Daoy (cell line): ENCODE data around the gene TMBIM1. TPM values are rescaled to one million over a fixed set of nuclear protein-coding genes. Genes with fewer than 3 reads are reported as not detected.
A peak's percentile ranks its signal among the peaks of the same experiment; 100 is the strongest.

Source experiments
- DNase-seq: peaks from one replicate; pipeline ENCODE4 v3.0.0-alpha.2; 2015; ENCODE audit warnings: low read depth
- total RNA-seq: library from RNA; depleted of rRNA; stranded (reverse); fragments of >200 nt; shearing (Covaris generic); gene quantifications from 2 replicates; pipeline ENCODE4 v1.2.3, GENCODE V29; 2014

Gene TMBIM1
- total RNA-seq, 1 experiment from 2014 or later: 39.1 TPM

DNA sequence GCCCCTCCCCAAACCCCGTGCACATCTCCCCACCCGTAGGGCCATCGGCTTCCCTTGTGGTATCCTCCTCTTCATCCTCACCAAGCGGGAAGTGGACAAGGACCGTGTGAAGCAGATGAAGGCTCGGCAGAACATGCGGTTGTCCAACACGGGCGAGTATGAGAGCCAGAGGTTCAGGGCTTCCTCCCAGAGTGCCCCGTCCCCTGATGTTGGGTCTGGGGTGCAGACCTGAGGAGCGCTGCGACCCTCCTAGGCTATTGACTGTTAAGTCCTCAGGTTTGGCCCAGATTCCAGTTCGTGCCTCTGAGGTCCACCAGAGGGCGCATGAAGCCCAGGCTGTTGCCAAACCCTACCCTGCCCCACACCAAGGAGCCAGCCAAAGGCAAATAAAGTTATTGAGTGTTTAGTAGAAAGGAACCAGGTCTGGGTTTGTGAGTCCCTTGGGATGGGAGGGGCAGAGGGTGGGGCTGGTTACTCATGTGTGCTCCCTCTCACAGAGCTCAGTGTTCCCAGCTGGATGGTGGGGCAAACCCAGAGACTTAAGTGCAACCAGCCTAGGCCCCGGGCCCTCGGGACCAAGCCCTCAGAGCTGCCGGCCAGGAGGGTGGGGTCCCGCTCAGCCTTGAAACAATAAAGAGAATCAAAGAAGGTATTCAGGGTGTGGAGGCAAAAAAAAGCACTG is 19.6 kb downstream of the TMBIM1 start:
- peak; percentile 90 for DNase-seq

DNA sequence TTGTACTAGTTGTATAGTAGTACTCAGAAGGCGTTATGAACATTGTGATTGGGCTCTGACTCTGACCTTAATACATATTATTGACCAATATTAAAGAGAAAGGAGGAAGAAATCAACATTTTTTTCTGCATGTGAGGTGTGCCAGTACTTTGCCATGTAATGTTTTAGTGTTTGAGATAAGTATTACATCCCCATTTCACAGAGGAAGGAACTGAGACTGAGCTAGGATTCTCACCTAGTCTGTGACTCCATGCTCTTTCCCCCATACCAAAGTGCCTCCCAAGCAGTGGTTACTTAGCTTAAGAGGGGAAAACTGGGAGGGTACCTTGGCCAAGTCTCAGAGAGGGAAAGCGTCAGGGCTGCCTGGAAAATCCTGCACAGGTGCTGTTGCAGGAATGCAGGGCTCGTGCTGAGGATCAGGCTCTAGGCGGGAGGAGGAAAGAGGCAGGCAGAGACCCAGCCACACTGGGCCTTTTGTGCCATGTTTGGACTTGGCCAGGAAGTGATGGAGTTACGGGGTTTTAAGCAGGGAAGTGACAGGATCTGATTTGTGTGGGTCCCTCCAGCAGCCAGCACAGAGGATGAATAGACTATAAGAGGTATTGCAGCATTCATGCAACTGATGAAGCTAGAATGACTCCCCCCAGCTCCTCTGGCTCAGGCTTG is 20.3 kb downstream of the TMBIM1 start:
- DNase-seq: no peak

DNA sequence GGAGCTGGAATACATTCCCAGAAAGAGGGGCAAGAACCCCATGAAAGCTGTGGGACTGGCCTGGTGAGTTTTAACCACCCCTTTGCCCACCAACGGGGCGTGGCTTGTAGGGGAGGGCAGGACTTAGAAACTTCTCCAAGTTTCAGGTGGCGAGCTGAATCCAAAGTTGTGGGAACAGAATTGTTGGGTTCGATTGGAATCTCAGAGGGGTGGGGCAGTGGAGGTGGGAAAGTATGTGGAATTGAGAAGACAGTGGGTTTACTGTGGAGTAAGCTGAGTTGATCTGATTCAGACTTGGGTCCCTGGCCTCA is 20.9 kb downstream of the TMBIM1 start:
- DNase-seq: no peak

DNA sequence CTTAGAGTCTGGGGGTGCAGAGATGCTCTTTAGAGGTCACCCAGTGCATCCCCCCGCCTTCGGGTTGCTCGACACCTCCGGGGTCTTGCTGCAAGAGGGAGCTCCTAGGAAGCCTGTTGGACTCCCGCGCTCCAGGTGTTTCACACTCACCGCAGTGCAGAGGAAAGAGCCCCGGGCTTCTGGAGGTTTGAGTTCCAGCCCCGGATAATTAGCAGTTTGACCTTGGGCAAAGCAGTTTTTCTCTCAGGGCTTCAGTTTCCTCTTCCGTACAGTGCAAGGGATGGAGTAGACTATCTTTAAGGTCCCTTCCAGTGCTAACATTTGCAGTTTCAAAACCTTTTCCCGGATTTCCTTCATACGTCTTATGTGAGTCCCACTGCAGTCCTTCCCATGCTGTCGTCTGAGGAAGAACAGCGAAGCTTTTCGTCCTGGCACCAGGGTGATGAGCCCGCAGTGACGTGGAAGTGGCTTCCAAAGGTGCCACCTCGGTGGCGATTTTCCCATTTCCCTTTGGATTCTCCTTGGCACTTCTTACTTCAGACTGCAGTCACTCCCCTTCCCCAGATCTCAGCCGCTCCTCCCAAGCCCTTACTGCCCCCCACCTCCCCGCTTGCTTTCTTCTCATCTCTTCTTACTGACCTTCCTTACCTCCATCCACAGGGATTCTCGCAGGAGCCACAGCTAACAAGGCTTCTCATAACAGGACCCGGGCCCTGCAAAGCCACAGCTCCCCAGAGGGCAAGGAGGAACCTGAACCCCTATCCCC is 21.4 kb downstream of the TMBIM1 start:
- DNase-seq: no peak

DNA sequence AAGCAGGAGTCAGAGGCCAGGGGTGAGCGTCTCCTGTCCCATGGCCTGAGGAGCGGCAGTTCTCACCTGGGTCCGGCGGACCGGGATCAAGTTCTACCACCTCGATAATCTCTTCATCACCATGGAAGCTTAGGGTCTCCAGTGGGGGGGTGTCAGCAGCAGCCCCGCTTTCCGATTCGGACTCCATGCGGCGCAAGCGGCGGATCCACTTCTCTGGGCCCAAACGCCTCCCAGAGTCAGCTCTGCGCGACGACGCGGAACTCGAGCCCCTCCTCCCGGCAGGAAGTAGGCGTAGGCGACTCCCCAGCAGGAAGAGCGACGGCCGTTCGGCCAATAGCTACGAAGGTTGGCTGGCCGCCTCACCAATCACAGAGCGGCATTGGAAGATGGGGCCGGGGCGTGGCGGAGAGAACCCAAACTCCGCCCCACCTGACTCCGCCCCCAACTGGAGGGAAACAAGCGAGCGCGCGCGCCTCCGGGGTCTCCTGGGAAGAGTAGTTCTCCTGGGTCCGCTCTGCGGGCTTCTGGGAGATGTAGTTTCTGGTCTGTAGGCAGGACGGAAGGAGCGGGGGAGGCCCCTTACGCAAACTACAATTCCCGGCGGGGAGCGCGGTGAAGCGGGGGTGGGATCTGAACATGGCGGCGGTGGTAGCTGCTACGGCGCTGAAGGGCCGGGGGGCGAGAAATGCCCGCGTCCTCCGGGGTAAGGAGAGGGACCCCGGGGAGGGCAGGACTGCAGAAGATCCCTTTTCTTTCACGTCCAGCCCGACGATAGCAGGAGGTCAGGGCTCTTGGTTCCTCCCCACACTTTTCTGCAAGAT is 22.2 kb downstream of the TMBIM1 start, which contains the start of the genes AAMP and PNKD:
AAMP (minus strand) TSS at position 238 of the 821 bp plus-strand sequence; CDS start at position 187, 51 bp downstream.
PNKD (plus strand) TSS at position 620 of the 821 bp plus-strand sequence; CDS start at position 637, 17 bp downstream.
- DNase-seq: peak; percentile 99

DNA sequence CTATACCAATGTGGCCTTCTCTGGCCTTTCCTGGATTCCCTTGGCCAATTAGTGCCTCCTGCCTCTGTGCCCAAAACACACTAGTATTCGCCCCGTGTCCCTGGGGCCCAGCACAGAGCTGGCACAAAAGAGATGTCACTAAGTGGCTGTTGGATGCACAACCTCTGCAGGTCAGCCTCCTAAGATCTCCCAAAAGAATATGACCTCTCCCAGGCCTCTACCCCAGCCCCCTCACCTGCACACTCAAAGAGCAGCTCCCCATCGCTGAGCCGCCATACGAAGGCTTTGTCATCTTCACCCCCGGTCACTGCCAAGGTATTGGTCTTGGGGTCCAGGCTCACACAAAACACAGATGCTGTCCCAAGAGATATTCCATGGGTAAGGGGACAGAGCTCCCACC is 25.0 kb downstream of the TMBIM1 start:
- no peak for DNase-seq

DNA sequence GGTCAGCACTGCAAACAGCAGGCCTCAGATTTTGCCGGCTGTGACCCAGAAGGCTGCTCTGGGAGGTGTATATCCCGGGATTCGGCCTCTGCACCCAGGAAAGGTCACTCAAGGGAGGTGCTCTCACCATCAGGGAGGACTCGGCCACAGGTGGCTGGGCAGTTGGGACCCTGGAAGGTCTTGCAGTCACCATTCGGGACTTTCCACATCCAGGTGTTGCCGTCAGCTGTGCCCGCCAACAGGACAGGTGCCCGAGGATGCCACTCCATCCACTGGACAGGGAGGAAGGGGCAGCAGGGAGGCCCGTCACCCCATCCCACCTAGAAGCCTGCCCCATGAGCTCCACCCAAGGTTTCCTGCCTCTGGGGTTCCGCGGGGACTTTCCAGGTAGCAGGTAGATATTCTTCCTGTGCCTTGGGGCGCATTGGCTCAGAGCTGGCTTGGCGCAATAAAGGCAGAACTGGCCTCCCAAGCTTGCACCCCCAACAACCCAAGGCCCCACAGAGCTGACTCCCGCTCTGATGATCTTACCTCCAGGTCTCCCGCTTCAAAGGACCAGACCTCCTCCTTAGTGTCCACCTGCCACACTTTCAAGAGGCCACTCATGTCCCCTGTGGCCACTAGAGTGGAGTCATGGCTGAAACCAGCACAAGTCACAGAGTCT is 25.9 kb downstream of the TMBIM1 start:
- DNase-seq: no peak

DNA sequence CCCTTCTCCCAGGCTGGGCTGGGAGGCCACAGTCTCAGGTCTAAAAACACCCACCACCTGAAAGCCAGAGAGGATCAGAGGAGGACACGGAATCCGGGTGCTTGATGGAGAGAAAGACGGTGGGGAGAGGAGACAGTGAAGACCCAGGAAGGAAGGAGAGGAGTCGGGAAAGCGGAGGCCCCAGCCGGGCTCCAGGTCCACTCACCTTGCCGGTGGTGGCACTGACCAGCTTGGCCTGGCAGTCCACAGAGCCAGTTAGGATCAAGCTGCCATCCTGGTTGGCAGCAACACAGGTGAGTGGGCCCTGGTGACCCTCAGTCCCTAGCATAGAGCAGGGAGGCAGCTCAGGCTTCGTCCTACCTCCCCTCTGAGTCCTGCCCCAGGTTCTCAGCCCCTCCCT is 26.7 kb downstream of the TMBIM1 start:
- DNase-seq: no peak

DNA sequence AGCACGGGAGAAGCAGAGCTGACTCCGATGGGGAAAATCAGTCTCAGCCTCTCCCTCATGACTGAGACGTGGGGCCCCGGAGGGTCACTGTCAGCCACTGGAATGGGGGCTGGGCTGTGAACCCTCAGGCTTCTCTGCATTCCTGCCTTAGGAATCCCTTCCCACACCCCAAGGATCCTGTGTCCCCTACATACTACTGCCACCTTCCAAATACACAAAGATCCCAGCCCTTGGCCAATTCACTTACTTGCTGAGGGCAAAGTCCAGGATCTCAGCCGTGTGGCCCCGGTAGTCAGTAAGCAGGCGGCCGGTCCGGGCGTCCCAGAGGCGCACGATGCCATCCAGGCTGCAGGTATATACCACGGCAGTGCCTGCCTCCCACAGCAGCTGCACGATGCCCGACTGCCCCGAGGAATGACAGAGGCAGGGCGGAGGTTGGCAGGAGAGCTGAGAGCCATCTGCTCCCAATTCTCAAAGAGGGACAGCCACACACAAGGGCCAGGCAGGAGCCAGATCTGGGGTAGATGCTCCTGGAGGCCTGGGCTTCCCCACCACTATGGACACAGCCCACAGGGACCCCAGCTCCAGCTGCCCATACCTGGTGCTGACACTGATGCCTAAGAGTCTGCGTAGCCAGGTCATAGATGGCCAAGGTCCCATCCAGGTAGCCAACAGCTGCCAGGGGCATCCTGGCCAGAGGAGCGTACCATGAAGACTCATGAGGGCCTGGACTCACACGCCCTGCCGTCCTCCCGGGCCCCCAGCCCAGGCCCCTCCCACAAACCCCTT is 27.3 kb downstream of the TMBIM1 start:
- no peak for DNase-seq

DNA sequence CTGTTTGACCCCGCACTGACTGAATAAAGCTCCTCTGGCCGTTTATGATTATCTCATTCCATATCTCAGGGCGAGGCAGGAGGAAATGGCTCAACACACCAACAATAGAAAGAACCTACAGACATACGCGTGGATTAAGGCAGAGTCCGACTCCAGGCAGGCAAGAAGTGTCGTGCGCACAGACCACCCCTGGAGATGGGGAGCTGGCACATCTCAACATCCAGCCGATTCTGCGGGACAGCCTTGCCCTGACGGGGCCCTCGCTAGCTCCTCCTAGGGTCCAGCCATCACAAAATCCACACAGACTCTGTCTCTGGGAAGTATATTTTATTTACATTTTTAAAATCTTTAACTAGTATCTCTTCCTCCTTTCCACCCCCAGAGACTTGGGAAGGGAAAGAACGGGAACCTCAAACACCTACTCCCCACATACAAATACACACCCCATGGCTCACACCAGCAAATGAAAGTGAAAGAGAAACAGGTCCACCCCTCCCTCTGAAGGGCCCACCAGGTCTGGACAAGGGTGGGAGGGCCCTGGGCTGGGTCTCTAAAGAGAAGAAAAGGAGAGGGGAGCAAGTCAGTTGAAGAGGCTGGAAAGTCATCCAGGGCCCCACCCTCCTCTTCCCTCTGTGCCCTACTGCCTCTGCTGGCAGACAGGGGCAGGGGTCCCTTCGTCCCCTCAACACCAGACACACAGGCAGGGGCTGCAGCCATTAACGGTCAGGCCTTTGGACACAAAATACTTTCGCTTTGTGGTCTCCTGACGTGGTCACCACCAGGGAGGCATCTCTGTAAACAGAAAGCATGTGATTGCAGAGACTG is 28.3 kb downstream of the TMBIM1 start:
- DNase-seq: no peak

DNA sequence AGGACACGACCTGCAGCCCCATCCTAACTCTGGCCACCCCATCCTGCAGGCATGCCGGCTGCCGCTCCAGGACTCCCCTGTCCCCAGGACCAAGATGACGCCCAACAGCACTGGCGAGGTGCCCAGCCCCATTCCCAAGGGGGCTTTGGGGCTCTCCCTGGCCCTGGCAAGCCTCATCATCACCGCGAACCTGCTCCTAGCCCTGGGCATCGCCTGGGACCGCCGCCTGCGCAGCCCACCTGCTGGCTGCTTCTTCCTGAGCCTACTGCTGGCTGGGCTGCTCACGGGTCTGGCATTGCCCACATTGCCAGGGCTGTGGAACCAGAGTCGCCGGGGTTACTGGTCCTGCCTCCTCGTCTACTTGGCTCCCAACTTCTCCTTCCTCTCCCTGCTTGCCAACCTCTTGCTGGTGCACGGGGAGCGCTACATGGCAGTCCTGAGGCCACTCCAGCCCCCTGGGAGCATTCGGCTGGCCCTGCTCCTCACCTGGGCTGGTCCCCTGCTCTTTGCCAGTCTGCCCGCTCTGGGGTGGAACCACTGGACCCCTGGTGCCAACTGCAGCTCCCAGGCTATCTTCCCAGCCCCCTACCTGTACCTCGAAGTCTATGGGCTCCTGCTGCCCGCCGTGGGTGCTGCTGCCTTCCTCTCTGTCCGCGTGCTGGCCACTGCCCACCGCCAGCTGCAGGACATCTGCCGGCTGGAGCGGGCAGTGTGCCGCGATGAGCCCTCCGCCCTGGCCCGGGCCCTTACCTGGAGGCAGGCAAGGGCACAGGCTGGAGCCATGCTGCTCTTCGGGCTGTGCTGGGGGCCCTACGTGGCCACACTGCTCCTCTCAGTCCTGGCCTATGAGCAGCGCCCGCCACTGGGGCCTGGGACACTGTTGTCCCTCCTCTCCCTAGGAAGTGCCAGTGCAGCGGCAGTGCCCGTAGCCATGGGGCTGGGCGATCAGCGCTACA is 29.4 kb downstream of the TMBIM1 start:
- no peak for DNase-seq

DNA sequence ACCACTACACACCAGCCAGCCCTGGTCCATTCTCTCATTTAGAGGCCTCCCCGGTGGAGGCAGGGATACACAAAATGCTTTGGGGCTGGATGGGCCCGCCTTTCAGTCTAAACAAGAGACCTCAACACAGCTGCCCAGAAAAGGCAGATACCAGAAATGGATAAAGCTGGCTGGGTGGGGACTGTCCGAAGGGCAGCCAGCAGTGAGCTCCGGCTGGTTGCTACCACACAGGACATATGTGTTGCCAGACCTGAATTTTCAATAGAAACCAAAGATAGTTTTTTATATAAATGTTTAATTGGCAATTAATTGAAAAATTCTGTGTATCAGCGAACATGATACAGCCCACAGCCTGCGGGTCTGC is 30.1 kb downstream of the TMBIM1 start:
- no peak for DNase-seq

DNA sequence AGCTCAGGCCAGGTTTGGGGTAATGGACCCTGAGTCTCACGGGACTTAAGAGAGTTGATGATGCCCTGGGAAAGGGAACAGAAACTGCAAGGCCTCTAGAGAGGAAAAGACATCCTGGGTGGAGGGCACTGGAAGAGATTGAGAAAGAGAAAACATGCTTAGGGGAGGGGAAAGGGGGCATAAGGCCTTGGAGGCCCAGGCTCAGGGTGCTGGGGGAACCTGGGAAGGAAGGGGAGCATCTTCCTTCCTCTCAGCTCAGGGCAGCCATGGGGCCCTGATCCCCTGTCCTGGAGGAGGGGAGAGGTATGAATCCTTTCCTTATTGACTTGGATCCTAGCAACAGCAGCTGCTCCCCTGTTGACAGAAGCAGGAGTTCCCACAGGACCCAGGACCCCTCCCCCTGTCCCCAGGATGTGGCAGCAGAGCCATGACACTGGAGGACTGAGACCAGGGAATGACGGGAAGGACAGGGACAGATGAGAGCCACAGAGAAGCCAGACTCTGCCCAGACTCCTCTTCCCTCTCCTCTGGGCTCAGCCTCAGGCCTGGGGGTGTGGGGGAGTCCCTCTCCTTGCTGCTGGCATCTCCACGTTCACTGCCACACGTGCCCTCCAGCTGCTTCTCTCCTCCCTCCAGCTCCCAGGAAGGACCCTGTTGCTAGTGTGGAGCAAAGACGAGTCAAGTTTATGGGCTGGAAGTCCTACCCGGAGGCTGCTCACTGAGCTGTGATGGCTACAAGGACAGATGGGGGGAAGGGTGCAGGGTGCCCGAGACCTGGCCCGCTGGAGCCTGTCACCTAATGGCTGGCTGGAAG is 30.7 kb downstream of the TMBIM1 start:
- no peak for DNase-seq

DNA sequence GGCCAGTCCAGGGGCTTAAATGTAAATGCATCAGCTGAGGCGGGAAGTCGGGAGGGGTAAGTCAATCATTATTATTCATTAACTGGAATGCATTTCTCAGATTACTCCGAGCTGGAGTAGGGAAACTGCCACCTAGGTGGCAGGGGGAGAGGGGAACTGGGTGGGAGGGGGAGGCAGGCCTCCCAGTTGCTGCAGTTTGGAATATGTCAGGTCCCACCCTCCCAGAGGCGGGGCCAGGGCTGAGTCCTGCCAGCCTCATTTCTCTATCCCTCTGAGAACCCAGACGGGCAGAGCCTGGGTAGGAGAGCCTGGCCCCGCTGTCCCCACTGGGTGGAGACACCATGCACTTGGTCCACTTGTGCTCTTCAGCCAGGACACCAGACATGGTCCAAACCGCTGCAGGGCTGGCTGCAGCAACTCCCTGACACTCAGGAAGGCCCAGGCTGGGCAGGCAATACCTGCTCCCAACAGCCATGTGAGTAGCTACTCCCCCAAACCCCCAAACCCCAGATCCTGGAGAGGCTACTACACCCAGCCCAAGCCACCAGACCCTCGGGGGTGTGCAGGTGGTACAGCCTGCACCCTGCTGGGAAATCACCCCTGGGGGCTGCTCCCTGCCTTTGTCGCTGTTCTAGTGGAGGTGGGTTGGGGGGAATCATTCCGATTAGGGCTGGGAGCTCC is 31.4 kb downstream of the TMBIM1 start, which contains the start of gene GPBAR1:
GPBAR1 (plus strand) TSS at position 274 of the 681 bp plus-strand sequence. CDS start 1,710 bp downstream, outside the sequence.
- DNase-seq: no peak

DNA sequence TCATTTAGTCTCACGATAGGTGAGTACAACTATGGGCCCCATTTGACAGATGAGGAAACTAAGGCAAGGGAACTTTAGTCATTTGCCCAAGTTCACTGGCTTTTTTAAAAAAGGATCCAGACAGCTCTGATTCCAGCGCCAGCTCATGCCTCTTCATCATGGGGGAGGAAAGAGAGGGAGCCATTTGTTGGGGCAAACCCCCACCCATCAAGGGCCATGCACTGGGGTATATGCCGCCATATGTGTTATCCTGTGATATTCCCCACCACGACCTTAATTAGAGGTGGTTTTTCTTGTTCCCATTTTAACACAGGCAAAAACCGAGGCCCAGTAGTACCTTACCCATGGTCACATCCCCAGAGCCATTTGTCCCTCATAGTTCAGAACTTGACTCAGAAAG is 32.1 kb downstream of the TMBIM1 start:
- no peak for DNase-seq

DNA sequence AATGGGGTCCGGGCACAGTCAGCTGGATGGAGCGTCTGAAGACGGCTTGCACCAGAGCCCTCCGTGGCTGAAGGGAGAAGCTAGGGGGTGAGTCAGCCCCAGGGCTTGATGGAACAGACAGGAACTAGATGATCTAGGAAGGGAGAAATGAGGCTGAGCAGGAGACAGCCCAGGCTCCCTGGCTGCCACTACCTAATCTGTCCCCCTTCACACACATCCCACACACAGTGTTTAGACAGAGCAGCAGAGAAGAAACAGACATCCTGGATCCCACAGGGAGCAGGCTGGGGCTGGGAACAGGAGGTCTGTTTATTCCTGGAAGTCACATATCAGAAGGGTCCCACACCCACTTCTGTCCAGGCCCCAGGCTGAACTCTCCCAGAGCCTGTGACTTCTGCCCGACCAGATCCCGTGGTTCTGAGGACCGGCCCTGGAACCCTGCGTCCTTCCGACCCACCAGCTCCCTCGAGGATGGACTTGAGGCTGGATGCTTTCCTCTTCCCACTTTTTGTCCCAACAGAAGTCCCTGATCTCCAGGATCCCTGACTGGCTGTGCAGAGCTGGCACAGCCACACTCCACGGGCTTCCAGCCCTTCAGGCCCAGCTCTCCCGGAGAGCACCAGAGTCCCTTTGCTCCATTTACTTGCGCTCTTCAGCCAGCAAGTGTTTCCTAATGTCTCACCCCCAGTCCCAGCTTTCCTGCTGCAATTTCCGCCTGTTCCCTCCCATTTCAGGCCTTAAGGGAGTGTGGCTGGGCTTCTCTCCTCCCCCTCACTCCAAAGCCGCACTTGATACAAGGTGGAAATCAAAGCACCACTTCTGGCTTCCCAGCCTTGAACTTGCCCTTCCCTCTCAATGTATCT is 33.0 kb downstream of the TMBIM1 start:
- peak; percentile 59 for DNase-seq
